ENCODE data around the gene YWHAQ.
"Not testable (repeated sequence)": the region's sequence is repeated elsewhere in the genome, so short reads cannot be mapped to it uniquely, and the experiment has no call there.

YWHAQ gene

DNA sequence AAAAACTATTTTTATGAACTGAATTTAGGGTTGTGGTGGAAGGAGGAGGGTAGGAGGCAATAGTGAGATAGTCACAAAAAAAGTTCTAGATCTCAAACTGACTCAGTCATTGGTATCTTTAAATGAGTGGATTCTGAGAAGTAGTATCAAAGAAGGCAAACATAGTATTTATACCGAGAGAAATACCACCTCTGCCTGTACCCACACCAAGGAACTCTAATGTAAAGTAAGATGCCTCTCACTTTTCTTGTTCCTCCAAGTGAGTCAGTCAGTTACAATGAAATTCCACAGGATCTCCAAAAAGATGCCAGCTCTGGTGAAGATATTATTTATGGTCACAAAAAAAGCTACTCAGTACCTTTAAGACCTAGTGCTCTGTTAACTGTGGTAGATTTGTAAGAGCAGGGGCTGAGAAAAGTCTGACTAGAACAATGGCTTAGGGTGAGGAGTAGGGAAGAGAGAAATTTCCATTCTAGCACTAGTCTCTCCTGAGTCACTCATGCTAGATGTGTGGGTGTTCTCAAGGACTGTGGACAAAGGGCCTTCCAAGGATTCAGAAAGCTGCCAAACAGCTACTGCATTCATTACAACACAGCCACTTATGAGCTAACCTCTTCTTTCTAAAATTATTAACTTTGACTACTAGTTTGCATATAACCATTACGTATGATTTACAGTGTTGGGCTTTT is 36.3 kb downstream of the YWHAQ start:
- no peak for TF ChIP-seq CTCF (IDR thresholded peaks at IDR 0.05; ENCODE audit: borderline replicate concordance, insufficient read depth, low read depth, low read length)
- no peak overlapping the region for H3K4me3 ChIP-seq (ENCODE audit: low read depth, low read length)

- no peak for TF ChIP-seq CTCF (IDR thresholded peaks at IDR 0.05; ENCODE audit: borderline replicate concordance, insufficient read depth, low read depth, low read length)
- H3K4me3 ChIP-seq (ENCODE audit: low read depth, low read length), result no peak overlapping the region
Observed at GRCh38 chr2:9593925-9594324, 36.9 kb downstream of the YWHAQ start.

DNA sequence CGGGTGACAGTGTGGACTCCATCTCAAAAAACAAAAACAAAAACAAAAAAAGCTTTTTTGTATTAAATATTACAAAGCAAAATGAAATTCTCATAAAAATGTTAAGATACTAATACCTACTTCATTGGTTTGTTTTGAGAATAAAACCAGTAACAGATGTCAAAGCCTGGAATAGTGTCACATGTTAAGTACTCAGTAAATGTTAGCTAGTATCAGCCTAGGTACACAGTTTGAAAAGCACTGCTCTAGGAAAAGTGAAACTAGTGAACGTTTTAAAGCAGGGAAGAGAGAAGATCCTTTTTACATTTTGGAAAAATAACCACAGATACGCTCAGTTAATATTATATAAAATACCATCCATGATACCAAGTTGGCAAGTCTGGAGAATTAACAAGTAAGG is 38.1 kb downstream of the YWHAQ start:
- H3K4me3 ChIP-seq (ENCODE audit: low read depth, low read length), result no peak overlapping the region
- TF ChIP-seq CTCF (IDR thresholded peaks at IDR 0.05; ENCODE audit: borderline replicate concordance, insufficient read depth, low read depth, low read length), result no peak

GRCh38 chr2:9590641-9591040 is 40.2 kb downstream of the YWHAQ start:
- no peak overlapping the region for H3K4me3 ChIP-seq (ENCODE audit: low read depth, low read length)
- no peak for TF ChIP-seq CTCF (IDR thresholded peaks at IDR 0.05; ENCODE audit: borderline replicate concordance, insufficient read depth, low read depth, low read length)

DNA sequence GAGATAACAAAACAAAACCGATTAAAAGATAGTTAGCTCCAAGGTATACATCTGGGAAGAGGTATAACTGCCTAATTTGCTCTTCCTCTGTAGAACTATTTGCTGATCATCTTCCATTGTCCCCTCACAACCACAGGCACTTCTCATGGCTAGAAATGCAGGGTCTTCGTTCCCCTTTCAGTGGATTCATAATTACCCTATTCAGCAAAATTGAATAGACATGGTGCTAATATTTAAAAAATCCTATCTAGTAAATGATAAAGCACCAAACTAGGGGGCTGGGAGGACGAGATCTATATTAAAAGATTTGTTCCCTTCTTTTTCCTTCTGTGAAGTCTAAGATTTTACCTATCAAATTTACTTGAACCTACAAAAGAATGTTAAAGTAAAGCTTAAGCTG is 44.3 kb downstream of the YWHAQ start:
- no peak for TF ChIP-seq CTCF (IDR thresholded peaks at IDR 0.05; ENCODE audit: borderline replicate concordance, insufficient read depth, low read depth, low read length)
- no peak overlapping the region for H3K4me3 ChIP-seq (ENCODE audit: low read depth, low read length)

GRCh38 chr2:9585486-9585885 is 45.3 kb downstream of the YWHAQ start:
- TF ChIP-seq CTCF (IDR thresholded peaks at IDR 0.05; ENCODE audit: borderline replicate concordance, insufficient read depth, low read depth, low read length), result no peak
- H3K4me3 ChIP-seq (ENCODE audit: low read depth, low read length), result no peak overlapping the region

DNA sequence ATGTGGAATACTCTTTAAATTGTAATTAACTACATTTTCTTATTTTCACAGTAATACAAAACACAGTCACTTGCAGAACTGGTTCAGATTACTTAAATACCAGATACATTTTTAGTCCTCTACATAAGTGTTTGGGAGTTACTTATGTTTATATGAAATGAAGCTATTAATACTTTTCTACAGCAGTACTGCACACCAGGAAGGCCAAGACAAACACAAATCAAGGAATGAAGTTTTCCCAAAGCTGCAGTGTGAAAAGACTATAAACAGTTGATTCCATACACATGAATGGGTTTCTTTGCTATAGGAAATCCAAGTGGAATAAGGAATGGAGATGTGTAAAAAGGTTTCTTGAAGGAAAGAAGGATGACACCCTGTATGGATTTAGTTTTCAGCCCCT is 45.9 kb downstream of the YWHAQ start:
- H3K4me3 ChIP-seq (ENCODE audit: low read depth, low read length), result not testable (repeated sequence)

GRCh38 chr2:9582624-9583023 is 48.2 kb downstream of the YWHAQ start:
- TF ChIP-seq CTCF (IDR thresholded peaks at IDR 0.05; ENCODE audit: borderline replicate concordance, insufficient read depth, low read depth, low read length), result no peak
- no peak overlapping the region for H3K4me3 ChIP-seq (ENCODE audit: low read depth, low read length)

Measured in GM12875 (cell line).